Measurements from ENCODE around the gene TMEM35B.

DNA sequence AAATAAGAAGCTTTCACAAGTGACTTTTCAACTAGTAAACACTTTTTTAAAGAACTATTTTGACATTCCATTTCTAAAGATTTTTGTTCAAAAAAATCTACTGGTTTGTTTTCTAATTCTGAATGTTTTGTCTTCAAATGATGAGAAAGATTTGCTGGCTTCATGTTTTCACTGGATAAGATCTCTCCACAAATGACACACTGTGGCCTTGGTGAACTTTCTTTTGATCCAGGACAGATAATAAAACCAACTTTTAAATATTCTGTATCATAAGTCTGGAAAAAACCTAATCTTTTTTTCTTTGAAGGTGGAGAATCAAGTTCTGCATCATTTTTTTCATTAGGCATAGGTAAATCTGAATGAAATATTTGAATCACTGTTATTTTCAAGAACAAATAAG lies 3.4 kb upstream of the TMEM35B start:
- TF ChIP-seq, protein P1, sequence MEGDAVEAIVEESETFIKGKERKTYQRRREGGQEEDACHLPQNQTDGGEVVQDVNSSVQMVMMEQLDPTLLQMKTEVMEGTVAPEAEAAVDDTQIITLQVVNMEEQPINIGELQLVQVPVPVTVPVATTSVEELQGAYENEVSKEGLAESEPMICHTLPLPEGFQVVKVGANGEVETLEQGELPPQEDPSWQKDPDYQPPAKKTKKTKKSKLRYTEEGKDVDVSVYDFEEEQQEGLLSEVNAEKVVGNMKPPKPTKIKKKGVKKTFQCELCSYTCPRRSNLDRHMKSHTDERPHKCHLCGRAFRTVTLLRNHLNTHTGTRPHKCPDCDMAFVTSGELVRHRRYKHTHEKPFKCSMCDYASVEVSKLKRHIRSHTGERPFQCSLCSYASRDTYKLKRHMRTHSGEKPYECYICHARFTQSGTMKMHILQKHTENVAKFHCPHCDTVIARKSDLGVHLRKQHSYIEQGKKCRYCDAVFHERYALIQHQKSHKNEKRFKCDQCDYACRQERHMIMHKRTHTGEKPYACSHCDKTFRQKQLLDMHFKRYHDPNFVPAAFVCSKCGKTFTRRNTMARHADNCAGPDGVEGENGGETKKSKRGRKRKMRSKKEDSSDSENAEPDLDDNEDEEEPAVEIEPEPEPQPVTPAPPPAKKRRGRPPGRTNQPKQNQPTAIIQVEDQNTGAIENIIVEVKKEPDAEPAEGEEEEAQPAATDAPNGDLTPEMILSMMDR (IDR thresholded peaks at IDR 0.05) = no peak
- TF ChIP-seq POLR2A (IDR thresholded peaks at IDR 0.05) = no peak

Data from tibial nerve (tissue), 3 donors.